K562 (cell line): Measurements from ENCODE around the gene DOCK4. TPM values are rescaled to one million over a fixed set of nuclear protein-coding genes. Genes with fewer than 3 reads are reported as not detected.

Source experiments
- ATAC-seq: fragments of 200-7000 bp; cut with Tn5 transposase; 3 replicates; pipeline ENCODE4 v1.9.1; 2020; ENCODE audit warnings: moderate library complexity
- BruUV-seq: library from RNA; stranded (reverse); fragments of 400-500 nt; replicated peaks from 2 replicates; lab custom pipeline; 2021; lab: Mats Ljungman, UMichigan
- CTCF ChIA-PET: fragments of 300-600 bp; formaldehyde crosslinking; extraction: SDS; loops from one replicate; lab custom pipeline; 2021; ENCODE audit warnings: low intra/inter-chr PET ratio; lab: Yijun Ruan, JAX
- POLR2A ChIA-PET: fragments of 300-600, 350-650 bp; sonication (Branson Sonifier 250); formaldehyde crosslinking; extraction: SDS; loops from one replicate; lab custom pipeline; 2021; ENCODE audit warnings: antibody characterized with exemption, inconsistent platforms; lab: Yijun Ruan, JAX
- DNase-seq, 4 experiments: peaks; one replicate each; pipeline versions ENCODE4 v3.0.0 to v3.0.0-alpha.2; 2011 to 2018; ENCODE audit warnings: low spot score in 3 of 4, mixed read lengths in 3 of 4; ENCODE audit errors: extremely low read depth in 1 of 4
- FAIRE-seq: peaks from 2 replicates; lab custom pipeline; 2011; peaks lifted over from hg19 to GRCh38; lab: Jason Lieb, UNC
- H2AFZ ChIP-seq: 2 replicates; pipeline ENCODE4 v1.6.0; 2011; ENCODE audit warnings: low read depth, low read length, control low read depth, inconsistent platforms
- H3K27ac ChIP-seq: fragments of 200-600 bp; 3 replicates; pipeline ENCODE4 v1.8.0; 2011; ENCODE audit warnings: low read depth, mild to moderate bottlenecking, control low read depth, inconsistent platforms, low read length, moderate library complexity, mixed read lengths; ENCODE audit errors: extremely low read depth
- H3K27me3 ChIP-seq, 2 experiments: fragments of 300-600 bp in 1 of 2; 2 replicates in 1 of 2; 3 replicates in 1 of 2; pipeline versions ENCODE4 v1.6.0 to v1.8.0; 2011; ENCODE audit warnings: inconsistent platforms in 2 of 2, low read length in 2 of 2, mild to moderate bottlenecking in 1 of 2, mixed read lengths in 1 of 2, moderate library complexity in 1 of 2; ENCODE audit not compliant: control insufficient read depth in 2 of 2, insufficient read depth in 2 of 2
- H3K36me3 ChIP-seq: fragments of 300-600 bp; 3 replicates; pipeline ENCODE4 v1.8.0; 2011; ENCODE audit warnings: mild to moderate bottlenecking, low read length, inconsistent platforms; ENCODE audit not compliant: control insufficient read depth, insufficient read depth
- H3K4me1 ChIP-seq, 2 experiments: fragments of 200-600 bp in 1 of 2; replicated peaks in 1 of 2; 2 replicates in 1 of 2; 3 replicates in 1 of 2; pipeline versions ENCODE4 v1.5.1 to v1.8.0; 2011; ENCODE audit warnings: inconsistent platforms in 2 of 2, low read length in 2 of 2, mild to moderate bottlenecking in 1 of 2, mixed read lengths in 1 of 2, moderate library complexity in 1 of 2; ENCODE audit not compliant: control insufficient read depth in 2 of 2, insufficient read depth in 2 of 2
- H3K4me2 ChIP-seq: 2 replicates; pipeline ENCODE4 v1.6.1; 2011; ENCODE audit warnings: low read length, control low read depth, inconsistent platforms, mixed read lengths; ENCODE audit not compliant: insufficient read depth
- H3K4me3 ChIP-seq: fragments of 200-600 bp; sonication (generic), shearing (Covaris generic); 2 replicates; pipeline ENCODE4 v1.5.1; 2016; ENCODE audit warnings: control low read depth, inconsistent platforms
- H3K79me2 ChIP-seq: fragments of 200-600 bp; 3 replicates; pipeline ENCODE4 v1.8.0; 2011; ENCODE audit warnings: low read length, inconsistent platforms; ENCODE audit not compliant: control insufficient read depth, insufficient read depth
- H3K9ac ChIP-seq, 2 experiments: 2 replicates each; pipeline versions ENCODE4 v1.6.0 to v1.6.1; 2011; ENCODE audit warnings: low read depth in 2 of 2, low read length in 2 of 2, control low read depth in 1 of 2, inconsistent platforms in 1 of 2, mild to moderate bottlenecking in 1 of 2, mixed read lengths in 1 of 2; ENCODE audit not compliant: insufficient read depth in 1 of 2
- H3K9me1 ChIP-seq: one replicate; pipeline ENCODE4 v1.6.0; 2011; ENCODE audit warnings: inconsistent platforms, mild to moderate bottlenecking, low read length, moderate library complexity; ENCODE audit not compliant: control insufficient read depth, insufficient read depth
- H3K9me3 ChIP-seq: replicated peaks from 2 replicates; pipeline ENCODE4 v1.5.1; 2011; ENCODE audit warnings: low read depth, low read length, inconsistent platforms; ENCODE audit not compliant: control insufficient read depth, insufficient read depth
- H4K20me1 ChIP-seq: replicated peaks from 2 replicates; pipeline ENCODE4 v1.6.1; 2011; ENCODE audit warnings: low read length, inconsistent platforms, mixed read lengths; ENCODE audit not compliant: control insufficient read depth, insufficient read depth
- CEBPG ChIP-seq, 3 experiments: fragments of 200-800 bp in 1 of 3; sonication (Bioruptor generic) in 1 of 3; sonication (generic) in 1 of 3; formaldehyde crosslinking in 1 of 3; IDR thresholded peaks in 2 of 3; conservative IDR thresholded peaks in 1 of 3; 2 replicates each; pipeline versions ENCODE4 v1.6.1 to v1.8.0; 2016 to 2022; ENCODE audit warnings: missing compliant biosample characterization in 2 of 3, missing genetic modification characterization in 2 of 3, mild to moderate bottlenecking in 1 of 3, missing genetic modification reagents in 1 of 3
- CTBP1 ChIP-seq: fragments of 450-650 bp; IDR thresholded peaks from 2 replicates; pipeline ENCODE4 v1.6.1; 2016; ENCODE audit warnings: borderline replicate concordance
- CXXC5 ChIP-seq: fragments of 250-450 bp; sonication (Bioruptor Pico); IDR thresholded peaks from 2 replicates; pipeline ENCODE4 v1.8.0; 2022; ENCODE audit warnings: inconsistent platforms, mild to moderate bottlenecking, moderate library complexity
- EHMT2 ChIP-seq: fragments of 450-650 bp; IDR thresholded peaks from 2 replicates; pipeline ENCODE4 v1.6.1; 2018; ENCODE audit warnings: antibody characterized with exemption
- FOS ChIP-seq: IDR thresholded peaks from 3 replicates; pipeline ENCODE4 v1.6.1; 2011; ENCODE audit not compliant: insufficient read length; ENCODE audit errors: extremely low read depth
- GATAD2A ChIP-seq: fragments of 450-650 bp; IDR thresholded peaks from 2 replicates; pipeline ENCODE4 v1.6.1; 2017
- HCFC1 ChIP-seq: IDR thresholded peaks from 2 replicates; pipeline ENCODE4 v1.6.1; 2012; ENCODE audit warnings: low read depth, low read length, improper control_type of control experiment
- NELFE ChIP-seq: IDR thresholded peaks from 2 replicates; pipeline ENCODE4 v1.6.1; 2011; ENCODE audit warnings: mild to moderate bottlenecking; ENCODE audit not compliant: insufficient read depth, insufficient read length
- SAP30 ChIP-seq: fragments of 200-600 bp; sonication (generic); IDR thresholded peaks from 2 replicates; pipeline ENCODE4 v1.6.1; 2012; ENCODE audit warnings: borderline replicate concordance, low read depth, mild to moderate bottlenecking, moderate library complexity, low read length, control low read depth, inconsistent platforms; ENCODE audit not compliant: insufficient read depth, poor library complexity, severe bottlenecking
- ZKSCAN1 ChIP-seq: fragments of 150-350 bp; IDR thresholded peaks from 2 replicates; pipeline ENCODE4 v1.6.1; 2016; ENCODE audit warnings: low read depth, low read length
- ZNF197 ChIP-seq: fragments of 200-800 bp; sonication (Bioruptor generic); IDR thresholded peaks from 2 replicates; pipeline ENCODE4 v1.6.1; 2016; ENCODE audit warnings: low read depth, missing genetic modification characterization, missing compliant biosample characterization
- ZNF253 ChIP-seq: fragments of 250-450 bp; sonication (Bioruptor Pico); conservative IDR thresholded peaks from 2 replicates; pipeline ENCODE4 v1.6.1; 2021; ENCODE audit warnings: mild to moderate bottlenecking
- ZNF699 ChIP-seq: fragments of 250-450 bp; sonication (Bioruptor Pico); IDR thresholded peaks from 2 replicates; pipeline ENCODE4 v1.8.0; 2021; ENCODE audit warnings: mild to moderate bottlenecking, moderate library complexity; ENCODE audit not compliant: insufficient replicate concordance
- WGBS: fragments of 100-300 bp; shearing (Covaris generic); methylation state at CpG from one replicate; pipeline ENCODE4 v1.1.6; 2016; ENCODE audit warnings: low coverage, mixed read lengths; ENCODE audit not compliant: insufficient coverage; ENCODE audit errors: missing lambda C conversion rate; 5-methylcytosine and 5-hydroxymethylcytosine counted together
- in situ Hi-C: fragments of 300-500 bp; cut with MboI; formaldehyde crosslinking; loops from 4 replicates; pipeline ENCODE4 v1.15.0; 2018; ENCODE audit warnings: inconsistent platforms, mixed read lengths
- intact Hi-C: fragments of 100-400 bp; cut with micrococcal nuclease; formaldehyde crosslinking; loops from 2 replicates; pipeline ENCODE4 v1.14.2; 2022
- polyA plus RNA-seq, 8 experiments: library from polyadenylated mRNA; depleted of rRNA in 4 of 8; stranded (reverse) in 5 of 8; unstranded in 3 of 8; fragments of >200 nt; fragmentation: Nextera tagmentation in 2 of 8; fragmentation: Illumina TruSeq in 1 of 8; extraction: Ambion mirVana in 2 of 8; extraction: Trizol in 1 of 8; gene quantifications; 2 replicates each; pipeline versions ENCODE4 v1.2.1 to v1.2.3, GENCODE V29; 2011 to 2014; ENCODE audit warnings: inconsistent platforms in 1 of 8, missing spikeins in 1 of 8
- total RNA-seq, 7 experiments: library from RNA; depleted of rRNA in 6 of 7; stranded (reverse); fragments of >200 nt in 6 of 7; fragmentation: Illumina TruSeq in 2 of 7; extraction: Trizol in 2 of 7; gene quantifications; 2 replicates each; pipeline versions ENCODE4 v1.2.1 to v1.2.3, GENCODE V29; 2011 to 2021; ENCODE audit warnings: low replicate concordance in 1 of 7
- TF ChIP-seq, protein P1 (sequence below): IDR thresholded peaks from 2 replicates; pipeline ENCODE4 v1.6.1; 2014; ENCODE audit warnings: antibody characterized with exemption

The DOCK4 gene
- total and polyA plus RNA-seq, 9 of the 15 experiments (the other 6 are each of a cell fraction or from before 2014, with no cell fraction given): 0.42 to 5.7 (median 2.3) TPM

DNA sequence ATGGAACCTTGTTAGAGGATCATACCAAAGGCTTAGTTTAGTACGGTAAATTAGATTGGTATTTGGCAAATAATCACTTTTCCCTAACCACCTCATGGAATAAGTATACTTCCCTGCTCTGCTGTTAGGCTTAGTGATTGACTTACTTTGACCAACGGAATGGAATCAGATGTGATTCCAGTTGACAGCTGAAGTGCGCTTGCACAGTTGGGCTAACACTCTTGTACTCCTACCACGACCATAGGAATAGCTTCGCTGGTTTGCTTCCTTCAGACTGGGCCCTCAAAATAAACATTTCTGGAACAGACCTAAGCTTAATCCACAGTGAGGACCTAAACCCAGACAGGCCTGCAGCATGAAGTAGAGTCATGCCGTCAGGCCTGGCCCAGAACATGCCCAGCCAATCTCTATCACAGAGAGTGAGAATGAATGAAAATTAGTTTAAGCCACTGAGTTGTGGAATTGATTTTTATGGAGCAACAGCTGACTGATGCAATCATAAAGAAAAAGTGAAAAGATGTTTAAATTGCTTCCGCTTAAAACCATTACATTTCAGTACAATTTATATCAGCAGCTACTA is 122.3 kb downstream of the DOCK4 start:
- FAIRE-seq (no peak), ATAC-seq (no peak), DNase-seq (no peak)
- intact Hi-C loops (no loop called here), in situ Hi-C loops (no loop called here)
- Histone ChIP-seq H2AFZ (no peak overlapping the region), H3K27me3 (peaks cover 0 to 9% of the 10 kb centered on the region in 2 experiments; a peak in 2 of 5 replicates), H3K4me1 (no peaks in the 10 kb centered on the region), H4K20me1 (no peaks in the 10 kb centered on the region), H3K27ac (no peak overlapping the region), H3K36me3 (no peaks in the 10 kb centered on the region), H3K9me3 (no peaks in the 10 kb centered on the region), H3K79me2 (no peaks in the 10 kb centered on the region), H3K9ac (no peak overlapping the region), H3K9me1 (no peaks in the 10 kb centered on the region), H3K4me3 (no peak overlapping the region), H3K4me2 (no peak overlapping the region)
- TF ChIP-seq EHMT2 (no peak), CTBP1 (no peak), CXXC5 (CRISPR knock-in tag) (no peak), GATAD2A (no peak), FOS (no peak), ZNF253 (CRISPR knock-in tag) (no peak), NELFE (no peak), ZKSCAN1 (no peak), HCFC1 (no peak), ZNF197 (CRISPR knock-in tag) (no peak), ZNF699 (CRISPR knock-in tag) (no peak), SAP30 (no peak), CEBPG (CRISPR knock-in tag; IDR thresholded peaks at IDR 0.05) (no peak), CEBPG (tag; conservative IDR thresholded peaks at IDR 0.05 in 1 of 2, IDR thresholded peaks at IDR 0.05 in 1 of 2) (no peak)
- TF ChIP-seq, protein P1, sequence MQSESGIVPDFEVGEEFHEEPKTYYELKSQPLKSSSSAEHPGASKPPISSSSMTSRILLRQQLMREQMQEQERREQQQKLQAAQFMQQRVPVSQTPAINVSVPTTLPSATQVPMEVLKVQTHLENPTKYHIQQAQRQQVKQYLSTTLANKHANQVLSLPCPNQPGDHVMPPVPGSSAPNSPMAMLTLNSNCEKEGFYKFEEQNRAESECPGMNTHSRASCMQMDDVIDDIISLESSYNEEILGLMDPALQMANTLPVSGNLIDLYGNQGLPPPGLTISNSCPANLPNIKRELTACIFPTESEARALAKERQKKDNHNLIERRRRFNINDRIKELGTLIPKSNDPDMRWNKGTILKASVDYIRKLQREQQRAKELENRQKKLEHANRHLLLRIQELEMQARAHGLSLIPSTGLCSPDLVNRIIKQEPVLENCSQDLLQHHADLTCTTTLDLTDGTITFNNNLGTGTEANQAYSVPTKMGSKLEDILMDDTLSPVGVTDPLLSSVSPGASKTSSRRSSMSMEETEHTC: no peak
- BruUV-seq: no TSS peak
- WGBS: 4% methylated on average over 7 of the region's 7 CpGs
- ChIA-PET POLR2A (no interaction called here), CTCF (no interaction called here)
